Suprapubic skin (tissue), 4 donors: ENCODE results near the gene HIVEP2. TPM values are rescaled to one million over a fixed set of nuclear protein-coding genes. Genes with fewer than 3 reads are reported as not detected.

Source experiments
- DNase-seq, 2 donors: peaks; one replicate each; pipeline ENCODE4 v3.0.0-alpha.2; 2019; ENCODE audit warnings: low spot score in 2 of 2
- H3K27ac ChIP-seq: fragments of 200-600 bp; sonication (generic); one replicate; pipeline ENCODE4 v1.5.1; 2019
- H3K27me3 ChIP-seq: fragments of 200-600 bp; sonication (generic); one replicate; pipeline ENCODE4 v1.5.1; 2019
- H3K36me3 ChIP-seq: fragments of 200-600 bp; sonication (generic); one replicate; pipeline ENCODE4 v1.5.1; 2019
- H3K4me1 ChIP-seq: fragments of 200-600 bp; sonication (generic); one replicate; pipeline ENCODE4 v1.5.1; 2019
- H3K4me3 ChIP-seq: fragments of 200-600 bp; sonication (generic); one replicate; pipeline ENCODE4 v1.5.1; 2019; ENCODE audit warnings: mild to moderate bottlenecking
- H3K9me3 ChIP-seq: fragments of 200-600 bp; sonication (generic); one replicate; pipeline ENCODE4 v1.5.1; 2019
- EP300 ChIP-seq: sonication (generic); formaldehyde crosslinking; IDR thresholded peaks from one replicate; pipeline ENCODE4 v1.6.1; 2017; ENCODE audit warnings: antibody characterized with exemption
- POLR2A ChIP-seq, 2 donors: fragments of 450-650 bp; IDR thresholded peaks; one replicate each; pipeline ENCODE4 v1.6.1; 2017; ENCODE audit warnings: antibody characterized with exemption in 2 of 2, mild to moderate bottlenecking in 2 of 2, moderate library complexity in 2 of 2
- POLR2AphosphoS5 ChIP-seq, 3 donors: sonication (generic); formaldehyde crosslinking; IDR thresholded peaks; one replicate each; pipeline ENCODE4 v1.6.1; 2017; ENCODE audit warnings: antibody characterized with exemption in 3 of 3
- WGBS: methylation state at CpG from one replicate; pipeline ENCODE4 v1.1.5; 2018; 5-methylcytosine and 5-hydroxymethylcytosine counted together
- total RNA-seq, 4 donors: library from RNA; depleted of rRNA; stranded (reverse); fragments of >200 nt; gene quantifications; one replicate each; pipeline ENCODE4 v1.1.0, GENCODE V29; 2016
- TF ChIP-seq, protein P1 (sequence below), 2 donors: fragments of 200-600 bp in 1 of 2; fragments of 450-650 bp in 1 of 2; sonication (generic) in 1 of 2; IDR thresholded peaks; one replicate each; pipeline ENCODE4 v1.5.1; 2016 to 2019; ENCODE audit warnings: antibody characterized with exemption in 2 of 2, mild to moderate bottlenecking in 1 of 2, moderate library complexity in 1 of 2

The HIVEP2 gene
- total RNA-seq, 4 donors from 2014 or later, result 23.6 to 31.3 (median 25.6) TPM

DNA sequence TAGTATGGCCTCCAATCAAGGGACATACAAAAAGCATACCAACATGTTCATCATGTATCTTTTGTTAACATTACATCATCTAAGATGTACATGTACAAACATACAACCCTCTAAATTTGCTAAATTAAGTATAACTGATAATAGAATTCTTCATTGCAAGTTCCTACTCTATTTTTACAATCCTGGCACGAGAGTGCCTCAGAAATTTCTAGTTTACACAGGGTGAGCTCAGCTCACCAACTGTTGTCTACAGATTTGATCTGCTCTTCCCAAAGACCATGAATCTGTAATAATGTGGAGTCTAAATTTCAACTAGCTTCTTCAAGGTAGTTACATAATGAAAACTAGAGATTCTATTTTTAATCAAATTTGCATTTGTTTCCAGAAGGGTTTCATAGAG lies 179.7 kb downstream of the HIVEP2 start:
- Histone ChIP-seq H3K4me3 (no peak overlapping the region), H3K9me3 (no peaks in the 10 kb centered on the region), H3K27me3 (no peaks in the 10 kb centered on the region), H3K36me3 (peaks cover 40% of the 10 kb centered on the region), H3K4me1 (no peaks in the 10 kb centered on the region), H3K27ac (no peak overlapping the region)
- TF ChIP-seq POLR2A (IDR thresholded peaks at IDR 0.05) (no peak), POLR2AphosphoS5 (IDR thresholded peaks at IDR 0.05) (no peak), EP300 (no peak)
- TF ChIP-seq, protein P1, sequence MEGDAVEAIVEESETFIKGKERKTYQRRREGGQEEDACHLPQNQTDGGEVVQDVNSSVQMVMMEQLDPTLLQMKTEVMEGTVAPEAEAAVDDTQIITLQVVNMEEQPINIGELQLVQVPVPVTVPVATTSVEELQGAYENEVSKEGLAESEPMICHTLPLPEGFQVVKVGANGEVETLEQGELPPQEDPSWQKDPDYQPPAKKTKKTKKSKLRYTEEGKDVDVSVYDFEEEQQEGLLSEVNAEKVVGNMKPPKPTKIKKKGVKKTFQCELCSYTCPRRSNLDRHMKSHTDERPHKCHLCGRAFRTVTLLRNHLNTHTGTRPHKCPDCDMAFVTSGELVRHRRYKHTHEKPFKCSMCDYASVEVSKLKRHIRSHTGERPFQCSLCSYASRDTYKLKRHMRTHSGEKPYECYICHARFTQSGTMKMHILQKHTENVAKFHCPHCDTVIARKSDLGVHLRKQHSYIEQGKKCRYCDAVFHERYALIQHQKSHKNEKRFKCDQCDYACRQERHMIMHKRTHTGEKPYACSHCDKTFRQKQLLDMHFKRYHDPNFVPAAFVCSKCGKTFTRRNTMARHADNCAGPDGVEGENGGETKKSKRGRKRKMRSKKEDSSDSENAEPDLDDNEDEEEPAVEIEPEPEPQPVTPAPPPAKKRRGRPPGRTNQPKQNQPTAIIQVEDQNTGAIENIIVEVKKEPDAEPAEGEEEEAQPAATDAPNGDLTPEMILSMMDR (IDR thresholded peaks at IDR 0.05), result no peak
- no peak for DNase-seq
- WGBS, result 93% methylated on average over 1 of the region's 1 CpG

DNA sequence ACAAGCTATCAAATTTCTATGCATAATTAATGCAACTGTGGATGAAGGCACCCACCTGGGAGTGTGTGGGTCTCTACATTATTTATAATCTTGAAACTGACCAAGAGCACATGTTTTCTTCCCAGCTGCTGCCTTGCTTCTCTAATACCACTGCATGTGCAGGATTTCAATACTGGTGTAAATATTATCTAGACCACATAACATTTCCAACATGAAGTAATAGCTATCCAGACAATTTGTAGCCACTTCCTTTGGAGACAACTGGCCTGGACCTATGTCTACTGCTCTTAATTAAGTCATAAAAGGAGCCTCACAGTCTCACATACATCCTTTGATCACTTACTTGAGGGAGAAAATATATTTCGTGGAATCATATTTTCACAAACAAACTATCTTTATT lies 180.7 kb downstream of the HIVEP2 start:
- no peak for DNase-seq
- Histone ChIP-seq H3K27me3 (no peaks in the 10 kb centered on the region), H3K4me1 (no peaks in the 10 kb centered on the region), H3K27ac (no peak overlapping the region), H3K36me3 (peaks cover 46% of the 10 kb centered on the region), H3K4me3 (no peak overlapping the region), H3K9me3 (no peaks in the 10 kb centered on the region)
- 86% methylated on average over 1 of the region's 1 CpG for WGBS
- no peak for TF ChIP-seq EP300
- no peak for TF ChIP-seq POLR2AphosphoS5 (IDR thresholded peaks at IDR 0.05)
- TF ChIP-seq, protein P1 (IDR thresholded peaks at IDR 0.05), result no peak
- no peak for TF ChIP-seq POLR2A (IDR thresholded peaks at IDR 0.05)

DNA sequence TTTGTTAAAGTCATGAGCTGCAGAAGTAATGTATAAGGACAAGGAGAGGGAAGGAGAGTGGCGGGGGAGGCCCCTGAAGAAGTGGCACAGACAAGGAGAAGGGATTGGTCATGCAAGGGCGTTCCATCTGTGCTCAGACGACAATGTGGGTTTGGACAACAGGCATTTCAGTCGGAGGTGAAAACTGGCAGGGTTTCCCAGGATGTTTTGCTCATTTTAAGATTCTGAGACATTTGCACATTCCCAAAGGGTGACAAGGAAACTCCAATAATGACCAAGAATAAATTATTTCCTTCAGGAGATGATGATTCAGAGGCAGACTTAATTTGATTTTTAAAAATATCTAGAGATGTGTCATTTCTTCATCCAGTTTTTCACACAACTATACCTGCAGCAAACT lies 181.8 kb downstream of the HIVEP2 start:
- H3K27me3 ChIP-seq, result no peaks in the 10 kb centered on the region
- no peak overlapping the region for H3K27ac ChIP-seq
- TF ChIP-seq POLR2A (IDR thresholded peaks at IDR 0.05) (no peak), EP300 (no peak), POLR2AphosphoS5 (IDR thresholded peaks at IDR 0.05) (no peak)
- TF ChIP-seq, protein P1 (IDR thresholded peaks at IDR 0.05), result no peak
- H3K4me3 ChIP-seq, result no peak overlapping the region
- no peaks in the 10 kb centered on the region for H3K4me1 ChIP-seq
- WGBS, result 75% methylated on average over 4 of the region's 4 CpGs
- H3K36me3 ChIP-seq, result peaks cover 54% of the 10 kb centered on the region
- DNase-seq, result no peak
- H3K9me3 ChIP-seq, result no peaks in the 10 kb centered on the region

DNA sequence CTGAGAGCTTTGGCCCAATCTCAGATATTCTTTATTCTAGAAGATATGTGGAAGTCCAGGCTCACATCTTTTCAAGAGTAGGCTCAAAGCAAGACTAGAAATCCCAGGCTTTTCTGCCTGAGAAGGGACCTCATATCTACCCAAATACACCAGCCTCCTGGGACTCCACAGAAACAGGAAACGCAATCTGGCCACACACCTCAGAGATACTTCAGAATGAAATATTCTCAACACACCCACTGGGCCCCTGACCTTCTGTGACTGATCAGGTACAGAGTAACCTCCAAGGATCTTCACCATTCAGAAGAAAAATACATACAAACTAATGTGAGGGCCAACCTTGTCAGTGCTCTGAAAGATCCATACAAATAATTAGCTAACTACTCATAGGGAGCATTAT lies 183.2 kb downstream of the HIVEP2 start:
- TF ChIP-seq, protein P1 (IDR thresholded peaks at IDR 0.05), result no peak
- H3K9me3 ChIP-seq, result no peaks in the 10 kb centered on the region
- H3K27ac ChIP-seq, result no peak overlapping the region
- no peaks in the 10 kb centered on the region for H3K4me1 ChIP-seq
- H3K36me3 ChIP-seq, result peaks cover 48% of the 10 kb centered on the region
- H3K4me3 ChIP-seq, result no peak overlapping the region
- WGBS, result 94% methylated on average over 1 of the region's 1 CpG
- H3K27me3 ChIP-seq, result no peaks in the 10 kb centered on the region
- no peak for DNase-seq

DNA sequence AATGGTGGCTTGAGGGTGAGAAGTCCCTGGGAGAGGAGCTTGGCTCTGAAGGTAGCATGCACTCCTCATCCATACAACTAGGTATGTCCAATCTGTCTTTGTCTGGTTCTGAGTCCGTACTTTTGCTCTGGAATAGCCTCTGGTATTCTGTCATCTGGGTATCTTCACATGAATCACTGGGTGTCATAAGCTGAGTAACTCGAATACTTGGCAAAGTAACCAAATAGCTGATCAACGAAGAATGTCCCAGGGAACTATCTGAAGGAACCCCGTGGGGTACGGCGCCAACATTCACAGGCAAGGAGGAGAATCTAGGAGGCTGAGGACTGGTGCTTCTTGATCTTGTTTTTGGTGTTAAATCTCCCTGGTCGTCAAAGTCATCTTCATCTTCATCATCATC lies 184.8 kb downstream of the HIVEP2 start:
- Histone ChIP-seq H3K4me3 (no peak overlapping the region), H3K27me3 (no peaks in the 10 kb centered on the region), H3K36me3 (peaks cover 54% of the 10 kb centered on the region), H3K4me1 (no peaks in the 10 kb centered on the region), H3K9me3 (no peaks in the 10 kb centered on the region), H3K27ac (no peak overlapping the region)
- no peak for DNase-seq
- no peak for TF ChIP-seq EP300
- TF ChIP-seq, protein P1 (IDR thresholded peaks at IDR 0.05), result no peak
- no peak for TF ChIP-seq POLR2A (IDR thresholded peaks at IDR 0.05)
- TF ChIP-seq POLR2AphosphoS5 (IDR thresholded peaks at IDR 0.05), result no peak
- WGBS, result 86% methylated on average over 7 of the region's 7 CpGs
